IMR-90 (cell line): Measurements from ENCODE around the gene ERC2. TPM values are rescaled to one million over a fixed set of nuclear protein-coding genes. Genes with fewer than 3 reads are reported as not detected.

Experiments
- ATAC-seq: fragments of 200-7000 bp; cut with Tn5 transposase; 2 replicates; pipeline ENCODE4 v1.9.1; 2020; ENCODE audit warnings: low read depth, mild to moderate bottlenecking, moderate library complexity
- BruUV-seq: library from RNA; stranded (reverse); fragments of 400-500 nt; replicated peaks from 2 replicates; lab custom pipeline; 2021; lab: Mats Ljungman, UMichigan
- CTCF ChIA-PET: fragments of 300-600 bp; formaldehyde crosslinking; extraction: SDS; loops from one replicate; lab custom pipeline; 2021; ENCODE audit warnings: antibody characterized with exemption; lab: Yijun Ruan, JAX
- POLR2A ChIA-PET: fragments of 300-600 bp; sonication (Branson Sonifier 250); formaldehyde crosslinking; loops from one replicate; lab custom pipeline; 2022; ENCODE audit warnings: antibody characterized with exemption; ENCODE audit not compliant: unreplicated experiment; lab: Charles Lee
- DNase-seq: peaks from one replicate; pipeline ENCODE4 v3.0.0; 2013
- H2AFZ ChIP-seq: replicated peaks from 2 replicates; pipeline ENCODE3; 2013; ENCODE audit warnings: low read length, mild to moderate bottlenecking; ENCODE audit not compliant: poor library complexity
- H2AK5ac ChIP-seq: 2 replicates; pipeline ENCODE4 v1.6.1; 2013; ENCODE audit warnings: low read depth, low read length, inconsistent platforms
- H2AK9ac ChIP-seq: replicated peaks from 2 replicates; pipeline ENCODE3; 2013; ENCODE audit warnings: mild to moderate bottlenecking, low read depth, low read length, moderate library complexity; ENCODE audit not compliant: poor library complexity
- H2BK120ac ChIP-seq: 2 replicates; pipeline ENCODE4 v1.6.1; 2013; ENCODE audit warnings: low read depth, low read length, inconsistent platforms
- H2BK15ac ChIP-seq: 3 replicates; pipeline ENCODE4 v1.6.1; 2013; ENCODE audit warnings: low read depth, low read length, inconsistent platforms
- H2BK20ac ChIP-seq: 2 replicates; pipeline ENCODE4 v1.6.1; 2013; ENCODE audit warnings: low read depth, mild to moderate bottlenecking, inconsistent platforms, low read length, moderate library complexity
- H2BK5ac ChIP-seq: 2 replicates; pipeline ENCODE4 v1.6.1; 2013; ENCODE audit warnings: mild to moderate bottlenecking, low read depth, low read length, inconsistent platforms; ENCODE audit not compliant: poor library complexity, severe bottlenecking
- H3K14ac ChIP-seq: replicated peaks from 2 replicates; pipeline ENCODE4 v1.6.1; 2013; ENCODE audit warnings: low read depth, low read length, inconsistent platforms
- H3K18ac ChIP-seq: 2 replicates; pipeline ENCODE4 v1.6.1; 2013; ENCODE audit warnings: low read depth, low read length, control low read depth
- H3K23ac ChIP-seq: 2 replicates; pipeline ENCODE4 v1.6.1; 2013; ENCODE audit warnings: low read depth, low read length, inconsistent platforms
- H3K27ac ChIP-seq: 2 replicates; pipeline ENCODE4 v1.5.1; 2013; ENCODE audit warnings: mild to moderate bottlenecking, control low read depth, low read length; ENCODE audit not compliant: insufficient read depth
- H3K27me3 ChIP-seq: 2 replicates; pipeline ENCODE4 v1.6.1; 2013; ENCODE audit warnings: low read length; ENCODE audit not compliant: control insufficient read depth, insufficient read depth
- H3K36me3 ChIP-seq: 2 replicates; pipeline ENCODE4 v1.6.1; 2013; ENCODE audit warnings: low read length, mixed read lengths; ENCODE audit not compliant: control insufficient read depth, insufficient read depth
- H3K4ac ChIP-seq: 2 replicates; pipeline ENCODE4 v1.6.1; 2013; ENCODE audit warnings: low read depth, low read length, inconsistent platforms
- H3K4me1 ChIP-seq: 2 replicates; pipeline ENCODE4 v1.6.1; 2013; ENCODE audit warnings: low read length, mixed read lengths; ENCODE audit not compliant: control insufficient read depth, insufficient read depth
- H3K4me2 ChIP-seq: 2 replicates; pipeline ENCODE4 v1.6.1; 2013; ENCODE audit warnings: low read depth, mild to moderate bottlenecking, control low read depth, low read length, moderate library complexity
- H3K4me3 ChIP-seq: 2 replicates; pipeline ENCODE4 v1.5.1; 2013; ENCODE audit warnings: low read depth, mild to moderate bottlenecking, control low read depth, low read length, moderate library complexity; ENCODE audit not compliant: insufficient read depth
- H3K56ac ChIP-seq: 2 replicates; pipeline ENCODE4 v1.6.1; 2013; ENCODE audit warnings: low read length, inconsistent platforms; ENCODE audit not compliant: insufficient read depth; ENCODE audit errors: extremely low read depth
- H3K79me1 ChIP-seq, 2 experiments: 2 replicates each; pipeline ENCODE4 v1.6.1; 2013; ENCODE audit warnings: low read length in 2 of 2, inconsistent platforms in 1 of 2, low read depth in 1 of 2
- H3K9ac ChIP-seq: 2 replicates; pipeline ENCODE4 v1.6.1; 2013; ENCODE audit warnings: low read depth, low read length, control low read depth
- H3K9me1 ChIP-seq: 2 replicates; pipeline ENCODE4 v1.6.1; 2013; ENCODE audit warnings: low read length, inconsistent platforms; ENCODE audit not compliant: insufficient read depth
- H3K9me3 ChIP-seq: 2 replicates; pipeline ENCODE4 v1.6.1; 2013; ENCODE audit warnings: low read length; ENCODE audit not compliant: control insufficient read depth, insufficient read depth
- H4K20me1 ChIP-seq: 2 replicates; pipeline ENCODE4 v1.6.1; 2013; ENCODE audit warnings: low read length, inconsistent platforms; ENCODE audit not compliant: insufficient read depth
- H4K5ac ChIP-seq: 2 replicates; pipeline ENCODE4 v1.6.1; 2013; ENCODE audit warnings: mild to moderate bottlenecking, low read depth, low read length, control low read depth
- H4K8ac ChIP-seq, 2 experiments: 2 replicates each; pipeline ENCODE4 v1.6.1; 2013; ENCODE audit warnings: low read depth in 2 of 2, low read length in 2 of 2, control low read depth in 1 of 2, inconsistent platforms in 1 of 2
- H4K91ac ChIP-seq: 2 replicates; pipeline ENCODE4 v1.6.1; 2013; ENCODE audit warnings: low read depth, low read length, inconsistent platforms; ENCODE audit not compliant: insufficient read depth
- NFE2L2 ChIP-seq: fragments of 150-350 bp; IDR thresholded peaks from 2 replicates; pipeline ENCODE4 v1.6.1; 2016; ENCODE audit warnings: low read depth, mild to moderate bottlenecking, low read length
- RAD21 ChIP-seq: IDR thresholded peaks from 2 replicates; pipeline ENCODE4 v1.6.1; 2012; ENCODE audit warnings: low read length, improper control_type of control experiment
- dilution Hi-C: fragments of 300-500 bp; cut with HindIII; formaldehyde crosslinking; loops from one replicate; pipeline ENCODE4 v1.14.3; 2018; ENCODE audit warnings: low sequenced_read_pairs; ENCODE audit not compliant: unreplicated experiment
- in situ Hi-C: fragments of 300-500 bp; cut with MboI; formaldehyde crosslinking; loops from 3 replicates; pipeline ENCODE4 v1.14.3; 2019; ENCODE audit warnings: low sequenced_read_pairs, inconsistent platforms, mixed read lengths
- intact Hi-C: fragments of 100-400 bp; cut with micrococcal nuclease; formaldehyde crosslinking; loops from 2 replicates; pipeline ENCODE4 v1.10.0; 2022
- polyA plus RNA-seq, 3 experiments: library from polyadenylated mRNA; depleted of rRNA; stranded (reverse); fragments of >200 nt; gene quantifications; 2 replicates each; pipeline ENCODE4 v1.2.3, GENCODE V29; 2012; ENCODE audit warnings: low replicate concordance in 1 of 3
- total RNA-seq: library from RNA; depleted of rRNA; stranded (reverse); fragments of >200 nt; gene quantifications from 2 replicates; pipeline ENCODE4 v1.2.3, GENCODE V29; 2012

Gene ERC2
- total and polyA plus RNA-seq, 2 of the 4 experiments (the other 2 are of a cell fraction), result 0.17 to 0.18 TPM

DNA sequence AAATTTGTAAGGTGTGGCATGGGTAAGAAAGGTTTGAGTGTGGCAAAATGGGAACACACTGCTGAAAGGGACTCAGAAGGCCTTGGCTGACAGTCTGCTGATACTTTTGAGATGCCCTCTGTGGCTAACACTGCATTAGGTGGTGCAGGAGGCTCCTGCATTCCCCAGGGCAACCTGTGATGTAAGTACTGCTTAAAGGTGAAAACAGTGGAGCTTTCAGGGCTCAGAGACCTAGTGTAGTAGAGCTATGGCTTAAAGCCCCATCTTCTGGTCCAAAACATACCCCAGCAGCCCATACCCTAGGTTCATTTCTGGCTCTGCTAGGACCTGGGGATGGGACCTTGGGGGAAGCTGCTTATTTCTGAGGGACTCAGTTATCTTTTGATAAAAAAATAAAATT lies 374.1 kb downstream of the ERC2 start:
- no peak for DNase-seq
- Histone ChIP-seq H3K4ac (no peak overlapping the region), H3K23ac (no peak overlapping the region), H2BK5ac (no peak overlapping the region), H3K9ac (no peak overlapping the region), H3K79me1 (no peaks in the 10 kb centered on the region), H3K27me3 (no peaks in the 10 kb centered on the region; the same call in 1 of the 2 replicates), H3K4me2 (no peak overlapping the region), H3K27ac (no peak overlapping the region), H3K9me1 (no peaks in the 10 kb centered on the region), H4K91ac (no peak overlapping the region), H3K14ac (no peak overlapping the region), H3K56ac (no peak overlapping the region), H2AK9ac (no peak overlapping the region), H2AFZ (no peak overlapping the region), H2BK20ac (no peak overlapping the region), H2AK5ac (no peak overlapping the region), H4K20me1 (no peaks in the 10 kb centered on the region), H4K5ac (no peak overlapping the region), H3K18ac (no peak overlapping the region), H3K9me3 (no peaks in the 10 kb centered on the region), H4K8ac (no peak overlapping the region), H3K36me3 (no peaks in the 10 kb centered on the region), H2BK15ac (no peak overlapping the region), H3K4me1 (no peaks in the 10 kb centered on the region), H2BK120ac (no peak overlapping the region), H3K4me3 (no peak overlapping the region)
- POLR2A ChIA-PET, result no interaction called here
- BruUV-seq, result no TSS peak
- CTCF ChIA-PET, result no interaction called here
- dilution Hi-C loops, result no loop called here
- TF ChIP-seq NFE2L2, result no peak
- TF ChIP-seq RAD21, result no peak
- in situ Hi-C loops, result no loop called here
- intact Hi-C loops, result no loop called here
- ATAC-seq, result no peak
